GM18508 (cell line): ENCODE results near the gene ZBTB6.
"Not testable (repeated sequence)": the region's sequence is repeated elsewhere in the genome, so short reads cannot be mapped to it uniquely, and the experiment has no call there.

Experiments used
- ATAC-seq: cut with Tn5 transposase; IDR thresholded peaks from one replicate; pipeline ENCODE4 v1.9.1; 2021; ENCODE audit warnings: moderate number of reproducible peaks; ENCODE audit not compliant: insufficient read depth, unreplicated experiment

The ZBTB6 gene

GRCh38 chr9:122930541-122931225 is 17.6 kb upstream of the ZBTB6 start:
- peak; percentile 20 for ATAC-seq

DNA sequence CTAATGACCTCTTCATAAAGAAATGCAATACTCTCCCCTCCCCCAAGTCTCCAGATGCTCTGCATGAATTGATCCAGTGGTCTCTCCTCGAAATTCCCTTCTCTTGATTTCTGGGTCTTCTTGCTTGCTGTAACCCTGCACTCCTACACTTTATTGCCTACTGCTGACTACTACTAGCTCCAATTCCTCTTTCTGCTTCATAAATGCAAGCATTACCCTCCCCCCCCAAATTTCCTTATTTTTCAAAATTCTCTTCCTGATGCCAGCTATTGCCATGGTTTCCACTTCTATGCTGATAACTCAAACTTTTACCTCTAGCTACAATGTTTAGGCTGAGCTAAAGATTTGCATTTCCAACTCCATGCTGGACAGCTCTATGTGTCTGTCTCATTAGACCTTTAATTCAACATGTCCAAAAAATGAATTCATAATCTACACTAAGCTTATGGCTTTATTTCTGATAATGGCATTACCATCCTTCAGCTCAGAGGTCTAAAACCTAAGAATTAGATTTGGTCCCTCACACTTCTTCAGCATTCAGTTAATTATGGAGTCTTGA is 16.8 kb upstream of the ZBTB6 start:
- no peak for ATAC-seq

- no peak for ATAC-seq
Measured at GRCh38 chr9:122923947-122924346, 10.8 kb upstream of the ZBTB6 start.

DNA sequence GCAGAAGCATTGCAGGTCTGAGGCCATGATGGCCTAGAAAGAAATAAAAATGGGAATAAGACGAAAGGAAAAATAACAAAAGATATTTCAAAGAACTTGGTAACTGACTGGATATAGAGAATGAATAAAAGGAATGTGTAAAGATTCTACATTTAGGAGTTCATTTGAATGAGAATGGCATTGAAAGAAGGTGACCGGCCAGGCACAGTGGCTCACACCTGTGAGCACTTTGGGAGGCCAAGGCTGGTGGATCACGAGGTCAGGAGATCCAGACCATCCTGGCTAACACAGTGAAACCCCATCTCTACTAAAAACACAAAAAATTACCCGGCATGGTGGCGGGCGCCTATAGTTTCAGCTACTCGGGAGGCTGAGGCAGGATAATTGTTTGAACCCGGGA is 9.6 kb upstream of the ZBTB6 start:
- ATAC-seq, result no peak

DNA sequence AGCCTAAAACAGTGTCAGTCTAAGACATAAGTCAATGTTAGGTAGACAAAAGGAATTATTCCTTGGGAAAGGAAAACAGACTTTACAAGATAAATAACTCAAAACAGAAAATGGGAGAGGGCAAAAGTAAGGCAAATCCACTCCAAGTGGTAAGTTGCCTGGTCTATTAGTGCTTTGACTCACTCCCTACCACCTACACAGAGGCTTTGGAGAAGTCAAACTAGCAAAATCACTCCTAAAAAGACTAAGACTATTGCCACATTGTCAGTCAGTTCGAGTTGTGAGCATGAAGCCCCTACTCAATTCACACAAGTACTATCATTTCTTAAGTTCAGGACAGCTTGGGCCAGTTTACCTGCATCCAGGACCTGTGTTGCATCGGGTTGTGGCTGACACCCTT is 5.2 kb upstream of the ZBTB6 start:
- ATAC-seq, result no peak

DNA sequence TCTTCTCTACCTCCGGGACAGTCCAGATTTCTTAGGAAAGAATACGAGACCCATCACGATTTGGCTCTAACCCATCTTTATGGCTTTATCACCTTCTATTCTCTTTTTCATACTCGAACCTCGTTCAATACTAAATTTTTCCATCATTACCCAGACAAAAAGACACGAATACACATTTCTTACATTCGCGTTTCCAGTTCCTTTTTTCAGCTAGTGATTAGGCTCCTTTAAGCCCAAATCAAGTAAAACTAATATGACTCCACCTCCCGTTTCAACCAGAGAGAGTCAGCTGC is 506 bp downstream of the ZBTB6 start:
- ATAC-seq, result no peak

DNA sequence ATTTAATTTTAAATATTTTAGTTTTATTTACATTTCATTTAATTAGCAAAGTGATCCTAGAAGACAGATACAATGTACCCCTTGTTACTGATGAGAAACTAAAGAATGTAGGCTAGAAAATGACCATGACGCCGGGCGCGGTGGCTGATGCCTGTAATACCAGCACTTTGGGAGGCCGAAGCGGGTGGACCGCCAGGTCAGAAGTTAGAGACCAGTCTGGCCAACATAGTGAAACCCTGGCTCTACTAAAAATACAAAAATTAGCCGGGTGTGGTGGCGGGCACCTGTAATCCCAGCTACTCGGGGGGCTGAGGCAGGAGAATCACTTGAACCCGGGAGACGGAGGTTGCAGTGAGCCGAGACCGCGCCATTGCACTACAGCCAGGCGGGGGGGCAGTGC is 7.0 kb downstream of the ZBTB6 start:
- ATAC-seq, result not testable (repeated sequence)

DNA sequence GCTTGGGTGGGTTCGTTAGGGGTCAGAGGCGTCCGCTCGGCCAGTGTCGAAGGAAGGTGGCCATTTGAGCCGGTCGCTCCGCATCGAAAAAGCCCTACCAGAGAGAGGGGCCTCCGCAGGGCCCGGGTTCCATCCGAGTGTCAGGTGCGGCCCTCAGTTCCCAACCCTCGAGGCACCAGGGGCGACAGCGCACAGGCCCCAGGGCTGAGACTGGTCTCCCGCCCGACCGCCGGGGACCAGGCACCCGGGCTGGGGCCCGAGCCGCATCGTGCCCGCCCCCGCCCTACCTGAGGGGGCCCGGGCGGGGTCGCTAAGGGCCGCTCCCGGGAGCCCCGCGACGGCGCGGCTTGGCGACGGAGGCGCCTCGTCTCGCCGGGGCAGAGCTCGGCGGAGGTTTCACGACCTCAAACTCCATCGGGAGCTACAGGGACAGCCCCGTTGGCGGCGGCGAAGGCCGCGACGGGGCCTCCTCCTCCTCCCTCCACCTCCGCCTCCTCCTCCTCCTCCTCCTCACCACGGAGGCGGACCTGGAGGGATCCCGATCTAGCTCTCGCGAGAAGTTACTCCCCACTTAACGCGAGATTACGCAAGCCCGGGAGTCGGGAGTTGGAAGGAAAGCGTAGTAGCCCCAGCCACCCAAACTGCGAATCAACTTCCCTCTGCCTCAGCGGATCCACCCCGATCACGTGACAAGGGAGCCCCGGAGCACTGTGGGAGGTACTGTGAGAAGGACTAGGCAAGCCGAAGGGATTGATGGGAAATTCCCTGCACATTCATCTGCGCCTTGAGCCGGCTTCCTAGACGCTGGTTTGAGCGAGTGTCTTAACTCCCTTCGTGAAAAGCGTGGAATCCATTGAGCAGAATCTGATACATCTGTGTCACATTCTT is 8.1 kb downstream of the ZBTB6 start, which contains the start of gene RC3H2:
RC3H2 (minus strand) TSS at position 537 of the 888 bp plus-strand sequence. CDS start 7,850 bp downstream, outside the sequence.
- ATAC-seq, result peak; percentile 65

- ATAC-seq, result no peak
Measured at GRCh38 chr9:122904466-122904822, 8.7 kb downstream of the ZBTB6 start.

DNA sequence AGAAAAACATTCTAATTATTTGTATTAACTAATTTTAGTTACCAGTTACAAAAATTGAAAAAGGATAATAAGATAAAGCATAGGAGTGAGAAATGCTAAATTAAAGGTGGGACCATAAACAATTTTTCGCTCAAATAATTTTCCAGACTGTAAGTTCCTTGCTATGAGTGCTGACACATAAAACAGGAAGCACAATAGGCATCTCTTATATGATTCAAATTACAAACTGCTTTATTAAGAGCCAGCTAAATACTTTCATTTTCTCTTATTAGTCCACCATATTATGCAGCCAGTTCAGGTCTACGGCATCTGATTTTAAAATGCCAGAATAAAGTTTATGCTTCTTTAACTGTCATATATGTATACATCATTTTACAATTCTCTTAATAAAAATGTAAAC is 12.3 kb downstream of the ZBTB6 start:
- ATAC-seq, result no peak

DNA sequence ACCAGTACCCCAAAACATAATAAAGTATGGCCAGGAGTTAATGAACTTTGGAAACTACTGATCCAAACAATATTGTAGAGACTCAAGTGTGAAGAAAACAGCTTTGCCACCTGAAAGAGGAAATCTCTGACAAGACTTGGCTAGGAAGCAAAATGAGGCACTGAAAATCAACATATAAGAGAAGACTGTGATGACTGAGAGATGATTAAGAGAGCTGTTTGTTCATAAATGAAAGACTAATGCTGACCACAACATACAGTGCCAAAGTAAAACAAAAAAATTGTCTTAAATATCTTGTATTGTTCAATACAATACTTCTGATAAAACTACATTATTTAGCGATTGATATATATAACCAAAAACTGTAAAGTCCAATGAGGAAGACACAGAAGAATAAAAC is 15.2 kb downstream of the ZBTB6 start:
- ATAC-seq, result no peak

DNA sequence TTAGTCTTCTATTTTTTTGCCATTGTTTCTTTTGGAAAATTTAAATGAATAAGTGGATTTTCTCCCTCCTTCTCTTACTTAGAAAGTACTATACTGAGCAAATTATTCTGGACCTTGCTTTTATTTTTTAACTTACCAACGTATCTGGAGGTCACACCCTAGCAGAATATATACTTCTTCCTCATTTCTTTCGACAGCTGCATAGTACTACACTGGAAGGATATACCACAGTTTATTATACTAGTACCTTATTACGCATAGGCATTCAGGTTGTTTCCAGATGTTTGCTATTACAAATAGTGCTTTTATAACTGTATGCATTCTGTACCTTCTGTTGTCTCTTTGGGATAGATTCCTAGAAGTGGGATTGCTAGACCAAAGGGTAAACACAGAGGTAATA is 24.6 kb downstream of the ZBTB6 start:
- ATAC-seq, result no peak

GRCh38 chr9:122883125-122883524 is 30.0 kb downstream of the ZBTB6 start:
- ATAC-seq, result no peak

GRCh38 chr9:122879443-122879842 is 33.7 kb downstream of the ZBTB6 start:
- no peak for ATAC-seq

GRCh38 chr9:122875523-122875922 is 37.6 kb downstream of the ZBTB6 start:
- ATAC-seq, result no peak

- ATAC-seq, result not testable (repeated sequence)
Measured at GRCh38 chr9:122867276-122867675, 45.8 kb downstream of the ZBTB6 start.

- no peak for ATAC-seq
Measured at GRCh38 chr9:122866079-122866478, 47.0 kb downstream of the ZBTB6 start.

DNA sequence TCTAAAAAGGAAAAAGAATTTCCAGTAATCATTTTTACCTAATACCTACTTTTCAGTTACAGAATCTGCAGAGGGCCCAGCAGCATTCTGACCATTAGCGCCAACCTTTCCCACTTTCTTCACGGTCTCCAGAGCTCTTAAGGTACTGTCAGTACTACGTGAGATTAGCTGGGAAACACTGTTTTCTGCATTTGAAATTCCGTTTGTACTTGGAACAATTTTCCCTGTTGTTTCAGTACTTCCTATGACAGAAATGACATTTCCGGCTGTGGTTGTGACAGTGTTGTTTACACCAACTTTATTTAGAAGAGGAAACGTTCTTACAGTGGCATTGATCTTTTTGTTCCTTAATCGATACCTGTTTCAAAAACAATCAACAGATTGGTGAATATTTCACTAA is 47.8 kb downstream of the ZBTB6 start:
- ATAC-seq, result no peak

DNA sequence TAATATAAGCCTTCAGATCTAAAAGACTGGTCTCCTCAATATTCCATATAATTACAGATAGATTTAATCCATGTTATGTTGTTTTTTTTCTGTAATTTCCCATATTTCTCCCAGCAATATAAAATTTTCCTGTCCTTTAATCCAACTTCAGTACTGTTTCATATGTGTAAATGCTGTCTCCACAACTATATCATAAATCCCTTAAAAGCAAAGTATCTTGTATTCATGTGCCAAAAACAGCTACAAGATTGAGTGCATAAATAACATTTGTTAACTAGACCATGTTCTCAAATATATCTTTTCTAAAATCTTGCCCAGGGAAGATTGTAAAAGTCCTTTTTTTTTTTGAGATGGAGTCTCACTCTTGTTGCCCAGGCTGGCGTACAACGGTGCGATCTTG is 49.7 kb downstream of the ZBTB6 start:
- ATAC-seq, result no peak

DNA sequence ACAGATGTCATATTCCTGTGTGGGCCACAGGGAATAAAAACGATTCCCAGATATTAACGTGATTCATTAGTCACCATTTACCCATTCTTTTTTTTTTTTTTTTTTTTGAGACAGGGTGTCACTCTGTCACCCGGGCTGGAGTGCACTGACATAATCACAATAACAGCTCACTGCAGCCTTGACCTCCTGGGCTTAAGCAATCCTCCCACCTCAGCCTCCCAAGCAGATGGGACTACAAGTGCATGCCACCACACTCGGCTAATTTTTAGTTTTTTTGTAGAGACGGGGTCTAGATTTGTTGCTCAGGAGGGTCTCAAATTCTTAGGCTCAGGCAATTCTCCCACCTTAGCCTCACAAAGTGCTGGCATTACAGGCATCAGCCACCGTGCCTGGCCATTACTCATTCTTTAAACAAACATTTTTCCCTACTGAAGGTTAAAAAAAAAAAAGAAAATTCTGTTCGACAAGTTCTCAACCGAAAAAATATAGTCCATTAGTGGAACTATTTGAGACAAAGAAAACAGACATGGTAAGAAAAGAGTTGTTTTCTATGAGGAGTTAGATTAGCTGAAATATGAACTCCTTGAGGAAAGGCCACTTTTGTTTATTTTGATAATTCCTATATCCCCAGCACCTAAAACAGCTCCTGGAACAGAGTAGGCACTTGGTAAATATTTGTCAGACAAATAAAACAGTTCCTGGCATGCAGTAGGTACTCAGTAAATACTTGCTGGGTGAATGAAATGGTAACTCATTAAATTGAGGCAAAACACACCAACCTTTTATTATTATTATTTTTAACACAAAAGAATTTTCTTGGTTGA is 52.6 kb downstream of the ZBTB6 start:
- ATAC-seq, result no peak
